GM19328 (cell line): ENCODE measurements around the gene AMPD1.

Source experiments
- ATAC-seq: cut with Tn5 transposase; IDR thresholded peaks from one replicate; pipeline ENCODE4 v1.9.1; 2021; ENCODE audit warnings: mild to moderate bottlenecking, moderate library complexity; ENCODE audit not compliant: unreplicated experiment

AMPD1 gene

DNA sequence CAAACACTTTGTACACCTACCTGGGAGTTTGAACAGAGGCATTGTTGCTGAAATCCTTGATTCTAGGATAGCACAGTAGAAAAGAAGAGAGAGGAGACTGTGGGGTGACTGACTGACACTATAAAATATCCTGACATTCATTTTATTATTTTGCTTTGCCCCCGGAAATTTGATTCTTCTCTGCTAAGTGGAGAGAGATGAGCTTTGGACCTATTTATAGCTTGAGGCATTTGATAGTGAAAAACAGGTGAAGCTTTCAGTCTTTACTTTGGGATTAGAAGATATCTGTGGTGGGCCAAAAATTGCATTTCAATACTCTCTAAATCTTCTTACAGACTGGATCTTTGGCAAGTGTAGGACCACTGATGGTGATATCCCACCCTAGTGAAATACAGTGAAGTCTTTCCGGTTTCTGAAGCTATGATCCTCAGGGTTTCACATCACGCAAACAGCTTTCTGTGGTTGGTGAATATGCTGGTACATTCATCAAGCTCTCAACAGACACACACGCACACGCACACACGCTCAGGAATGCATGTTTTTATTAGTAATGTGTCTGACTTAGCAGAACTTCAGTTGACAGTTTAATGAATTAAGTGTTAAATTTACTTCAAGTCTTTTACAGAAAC is at the start of gene AMPD1:
TSS of gene AMPD1 (minus strand) at position 117 of the 629 bp plus-strand sequence. CDS start at position 42, 75 bp downstream.
- ATAC-seq, result no peak

DNA sequence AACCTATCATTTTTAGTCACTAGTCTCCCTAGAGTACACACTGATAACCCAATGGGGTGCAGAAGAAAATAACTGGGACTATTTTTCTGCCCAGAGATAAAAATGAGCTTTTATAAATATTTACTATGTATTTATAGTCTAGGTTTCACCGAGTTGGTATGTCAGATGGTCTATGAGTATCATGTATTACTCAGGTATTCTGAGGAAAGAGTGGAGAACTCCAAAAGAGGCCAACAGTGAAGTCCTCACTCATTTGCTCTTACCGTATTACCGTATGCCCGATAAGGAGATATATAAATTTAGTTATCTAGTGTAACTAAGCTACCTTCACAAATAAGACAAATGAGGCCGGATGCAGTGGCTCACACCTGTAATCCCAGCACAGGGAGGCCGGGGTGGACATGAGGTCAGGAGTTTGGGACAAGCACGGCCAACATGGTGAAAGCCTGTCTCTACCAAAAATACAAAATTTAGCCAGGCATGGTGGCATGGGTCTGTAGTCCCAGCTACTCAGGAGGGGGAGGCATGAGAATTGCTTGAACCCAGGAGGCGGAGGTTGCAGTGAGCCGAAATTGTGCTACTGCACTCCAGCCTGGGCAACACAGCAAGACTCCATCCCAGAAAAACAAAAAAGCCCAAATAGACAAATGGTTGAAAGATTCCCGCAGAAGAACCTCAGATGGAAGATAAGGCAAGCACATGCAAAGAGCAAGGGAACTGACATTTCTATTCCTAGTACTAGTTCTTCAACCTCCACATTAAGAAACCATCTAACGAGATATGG is 46.8 kb upstream of the AMPD1 start:
- no peak for ATAC-seq

DNA sequence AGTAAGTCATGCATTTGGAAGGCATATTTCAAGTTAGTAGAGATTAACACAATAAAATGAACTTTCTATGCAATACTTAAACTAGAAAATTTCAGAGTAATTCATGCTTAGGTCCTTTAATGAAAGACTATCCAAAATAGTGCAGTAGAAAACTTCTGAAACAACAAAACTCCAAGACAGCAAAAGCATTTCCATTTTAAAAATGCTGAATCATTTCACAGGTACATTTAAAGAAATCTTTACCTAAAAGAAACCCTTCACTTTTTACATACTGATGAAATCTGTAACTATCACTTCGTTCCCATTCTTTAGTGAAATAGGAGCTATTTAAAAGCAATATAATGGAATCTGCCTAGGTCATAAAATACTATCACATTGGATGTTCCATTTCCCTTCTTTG is 45.0 kb upstream of the AMPD1 start:
- ATAC-seq, result no peak

DNA sequence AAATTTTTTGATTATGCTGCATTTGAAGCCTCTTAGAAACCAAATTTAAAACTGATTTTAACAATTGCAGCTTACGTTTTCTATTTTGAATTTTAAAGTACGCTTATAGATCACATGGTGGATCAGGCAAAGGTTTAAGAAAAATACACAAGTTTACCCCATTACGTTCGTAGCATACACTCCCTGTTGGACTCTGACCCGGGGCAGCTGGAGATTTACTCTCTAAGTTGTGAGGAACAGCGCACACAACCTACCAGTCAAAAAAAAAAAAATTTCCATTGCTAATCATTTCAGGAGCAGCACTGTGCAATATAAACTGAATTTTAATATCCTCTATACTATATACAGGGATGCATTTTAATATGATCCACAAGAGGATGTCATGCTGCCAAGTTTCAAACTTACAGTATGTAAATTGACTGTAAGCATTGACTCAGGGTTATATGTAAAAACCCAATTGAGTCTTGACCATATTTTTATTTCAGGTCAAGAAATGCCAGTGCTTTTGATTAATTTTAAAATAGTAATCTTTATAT is 42.0 kb upstream of the AMPD1 start:
- ATAC-seq, result no peak

DNA sequence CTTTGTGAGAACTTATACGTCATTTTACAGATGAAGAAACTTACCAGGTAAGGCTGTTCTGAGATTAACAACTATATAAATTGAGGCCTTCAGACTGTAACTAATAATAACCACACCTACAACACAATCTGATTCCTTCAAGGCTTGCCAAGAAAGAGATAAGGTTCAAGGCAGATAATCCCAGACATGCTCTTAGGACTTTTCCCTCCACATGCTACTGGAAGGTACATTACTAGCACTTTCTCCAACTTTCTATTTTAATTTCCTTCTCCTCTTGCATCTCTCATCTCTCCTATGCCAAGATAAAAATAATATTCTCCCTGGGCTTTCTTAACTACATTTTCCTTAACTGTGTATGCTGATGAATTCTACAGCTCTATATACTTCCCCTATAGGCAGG is 40.1 kb upstream of the AMPD1 start:
- no peak for ATAC-seq

DNA sequence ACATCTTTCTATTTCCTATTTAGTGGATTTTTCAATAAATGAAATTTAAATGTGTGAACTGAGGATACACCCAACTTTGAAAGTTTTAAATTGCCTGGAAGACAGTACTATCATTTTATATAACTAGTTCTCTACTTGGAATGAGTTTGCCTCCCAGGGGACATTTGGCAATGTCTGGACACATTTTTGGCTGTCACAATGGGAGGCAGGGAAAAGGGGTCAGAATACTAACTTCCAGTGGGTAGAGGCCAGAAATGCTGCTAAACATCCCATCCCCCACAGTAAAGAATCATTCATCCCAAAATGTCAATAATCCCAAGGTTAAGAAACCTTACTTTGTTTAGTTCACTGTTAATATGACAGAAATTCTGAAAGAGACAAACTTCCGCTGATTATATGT is 34.4 kb upstream of the AMPD1 start:
- no peak for ATAC-seq

DNA sequence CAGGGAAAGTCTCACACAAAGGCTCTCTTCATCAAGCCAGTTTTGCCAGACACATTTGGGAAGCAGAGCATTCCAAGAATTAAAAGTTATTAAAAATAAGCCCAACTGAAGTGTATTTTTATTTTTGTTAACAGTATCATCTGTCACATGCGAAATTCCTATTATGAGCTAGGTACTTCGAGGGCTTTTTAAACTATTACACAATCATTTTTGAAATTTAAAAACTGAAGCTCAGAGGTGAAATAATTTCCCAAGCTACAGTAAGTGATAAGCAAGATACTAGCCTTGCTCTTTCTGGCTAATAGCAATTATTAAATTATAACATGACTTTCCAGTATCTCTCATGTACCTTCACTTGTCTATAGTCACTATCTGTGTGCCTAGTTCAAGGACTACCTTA is 33.2 kb upstream of the AMPD1 start:
- ATAC-seq, result no peak

DNA sequence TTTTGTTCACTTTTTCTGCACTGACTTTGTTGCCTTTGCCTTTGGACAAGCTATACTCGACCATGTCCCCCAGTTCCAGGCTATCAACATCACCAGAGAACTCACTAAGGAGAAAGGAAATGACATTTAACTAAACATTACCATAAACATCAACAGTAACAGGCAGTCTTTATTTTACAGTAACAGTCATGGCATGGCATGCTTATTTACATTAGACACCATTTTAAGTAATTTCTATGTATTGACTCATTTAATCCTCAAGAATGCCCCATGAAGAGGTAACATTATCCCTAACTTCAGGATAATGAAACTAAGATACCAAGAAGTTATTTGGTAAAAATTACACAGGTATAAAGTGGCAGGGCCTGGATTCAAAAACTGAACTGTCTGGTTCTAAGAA is 29.9 kb upstream of the AMPD1 start:
- ATAC-seq, result no peak

DNA sequence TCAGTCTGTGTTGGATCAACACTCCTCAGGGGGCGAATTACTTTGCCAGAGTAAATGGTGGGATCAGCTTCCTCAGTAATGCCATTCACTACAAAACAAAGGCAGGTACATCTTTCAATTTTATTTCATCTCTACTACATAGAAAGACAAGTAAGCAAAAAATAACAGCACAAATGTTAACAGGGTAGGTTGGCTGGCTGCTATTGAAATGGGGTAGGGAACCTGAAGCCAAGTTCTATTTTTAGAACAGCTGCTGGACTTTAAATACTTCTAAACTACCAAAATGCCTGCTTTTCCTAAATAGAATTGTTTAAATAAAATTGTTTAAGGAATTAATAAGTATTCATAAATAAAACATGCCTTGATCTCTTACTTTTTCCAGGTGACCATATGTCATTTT is 28.6 kb upstream of the AMPD1 start:
- ATAC-seq, result no peak

DNA sequence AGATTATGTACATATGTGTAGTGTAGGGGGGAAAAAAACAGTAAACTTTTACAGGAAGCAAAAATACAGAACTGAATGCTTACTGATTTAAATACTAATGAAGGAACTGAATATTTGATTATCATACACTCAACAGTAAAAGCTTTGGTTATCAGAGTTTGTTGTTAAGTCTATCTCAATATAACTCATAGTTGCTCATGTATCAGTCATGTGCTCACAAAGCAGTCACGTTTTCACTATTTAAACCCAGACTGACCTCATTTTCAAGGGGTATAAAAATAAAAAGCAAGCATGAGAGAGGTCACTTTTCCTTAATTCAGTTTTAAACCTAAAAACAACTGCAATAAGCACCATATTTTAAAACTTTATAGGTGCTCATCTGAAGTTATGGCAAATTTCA is 28.1 kb upstream of the AMPD1 start:
- no peak for ATAC-seq

DNA sequence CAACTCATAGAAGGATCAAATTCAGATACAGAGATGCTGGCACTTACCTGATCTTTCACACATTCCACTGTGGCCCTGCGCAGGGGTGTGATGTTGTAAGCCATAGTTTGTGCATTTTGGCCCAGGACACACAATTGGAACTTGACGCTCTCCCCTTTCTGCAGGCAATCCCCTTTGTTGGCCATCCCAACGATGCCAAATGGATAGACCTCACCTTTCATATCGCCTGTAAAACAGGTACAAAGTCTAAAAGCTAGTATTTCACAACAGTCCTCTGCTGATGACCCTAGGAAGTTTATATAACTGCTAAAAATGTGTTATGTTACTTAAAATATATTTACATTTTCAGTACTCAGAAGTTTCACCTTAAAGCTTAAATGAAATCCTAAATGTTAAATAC is 25.1 kb upstream of the AMPD1 start:
- ATAC-seq, result no peak

DNA sequence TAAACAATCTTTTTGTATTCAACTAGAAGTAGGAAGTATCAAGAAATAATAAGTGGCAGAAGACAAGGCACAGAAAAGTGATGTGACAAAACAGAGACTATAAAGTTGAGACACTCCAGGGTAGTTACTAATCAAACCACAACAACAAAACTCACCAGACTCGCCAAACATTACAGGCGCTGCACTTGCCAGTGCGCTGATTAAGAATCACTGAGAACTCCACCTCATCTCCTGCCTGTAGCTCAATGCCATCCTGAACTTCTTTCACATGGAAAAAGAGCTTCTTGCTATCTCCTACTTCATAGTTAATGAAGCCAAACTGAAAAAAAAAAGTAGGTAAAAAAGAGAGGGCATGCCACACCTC is 24.1 kb upstream of the AMPD1 start:
- ATAC-seq, result no peak

DNA sequence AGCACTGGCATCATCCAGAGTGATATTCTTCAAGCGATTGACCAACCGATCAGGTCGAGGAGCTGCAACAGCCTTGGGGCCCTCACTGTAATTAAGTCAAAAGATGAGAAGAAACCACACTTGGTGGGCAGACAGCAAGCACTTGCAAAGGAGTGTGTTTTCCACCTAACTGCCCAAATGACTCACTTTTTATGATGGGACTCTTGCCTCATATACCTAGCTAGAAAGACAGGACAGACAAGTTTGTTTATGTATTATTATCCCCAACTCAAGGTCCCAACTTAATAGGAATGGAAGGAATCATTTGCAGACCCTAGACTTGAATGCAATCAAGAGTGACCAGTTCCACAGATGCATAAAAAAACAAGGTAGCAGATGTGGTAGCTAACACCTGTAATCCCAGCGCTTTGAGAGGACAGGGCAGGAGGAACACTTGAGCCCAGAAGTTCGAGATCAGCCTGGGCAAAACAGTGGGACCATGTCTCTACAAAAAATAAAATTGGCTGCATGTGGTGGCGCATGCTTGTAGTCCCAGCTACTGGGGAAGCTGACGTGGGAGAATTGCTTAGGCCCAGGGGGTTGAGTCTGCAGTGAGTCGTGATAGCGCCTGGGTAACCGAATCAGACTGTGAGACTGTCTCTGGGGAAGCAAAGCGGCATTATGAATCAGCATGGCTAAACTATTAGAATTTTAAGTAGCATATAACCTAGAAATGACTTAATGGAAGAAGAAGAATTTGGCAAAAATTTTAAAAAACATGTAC is 23.5 kb upstream of the AMPD1 start:
- ATAC-seq, result no peak

DNA sequence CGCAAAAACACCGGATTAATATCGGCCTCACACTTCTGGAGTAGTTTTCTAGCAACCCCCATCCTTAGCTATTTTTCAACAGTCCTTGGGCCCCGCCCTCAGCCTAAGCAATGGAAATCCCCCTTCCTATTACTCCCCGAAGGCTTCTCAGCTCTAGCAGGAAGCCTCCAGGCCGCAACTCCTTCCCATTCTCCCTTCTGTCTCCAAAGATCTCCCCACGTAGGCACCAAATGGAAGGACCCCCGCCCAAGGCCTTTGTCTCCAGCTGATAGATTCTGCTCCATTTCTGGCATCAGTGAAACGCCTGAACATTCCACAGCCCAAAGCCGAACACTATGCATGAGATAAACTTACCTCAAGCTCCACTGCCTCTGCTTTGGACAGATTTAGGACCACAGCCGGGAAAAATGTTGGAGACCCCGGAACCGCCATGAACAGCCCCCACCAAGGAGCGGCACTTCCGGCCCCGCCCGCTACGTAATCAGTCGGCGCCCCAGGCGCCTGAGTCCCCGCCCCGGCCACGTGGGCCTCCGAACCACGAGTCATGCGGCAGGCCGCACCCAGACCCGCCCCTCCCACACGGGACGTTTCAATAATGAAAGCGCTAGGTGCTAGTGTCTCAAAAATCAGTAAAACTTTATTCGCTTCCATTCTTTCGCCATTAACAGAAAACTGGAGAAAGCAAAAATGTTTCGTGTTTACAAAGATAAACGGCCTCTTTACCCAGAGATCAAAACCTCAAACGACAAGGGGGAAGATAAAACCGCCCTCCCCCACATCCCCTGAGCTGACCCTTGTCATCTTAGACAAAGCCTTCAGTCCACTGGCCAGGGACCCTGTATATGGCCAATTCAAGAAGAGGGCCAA is 21.2 kb upstream of the AMPD1 start, which contains the start of gene NRAS:
TSS of gene NRAS (minus strand) at position 468 of the 867 bp plus-strand sequence. CDS start 611 bp downstream, outside the sequence.
- ATAC-seq, result peak; percentile 90

DNA sequence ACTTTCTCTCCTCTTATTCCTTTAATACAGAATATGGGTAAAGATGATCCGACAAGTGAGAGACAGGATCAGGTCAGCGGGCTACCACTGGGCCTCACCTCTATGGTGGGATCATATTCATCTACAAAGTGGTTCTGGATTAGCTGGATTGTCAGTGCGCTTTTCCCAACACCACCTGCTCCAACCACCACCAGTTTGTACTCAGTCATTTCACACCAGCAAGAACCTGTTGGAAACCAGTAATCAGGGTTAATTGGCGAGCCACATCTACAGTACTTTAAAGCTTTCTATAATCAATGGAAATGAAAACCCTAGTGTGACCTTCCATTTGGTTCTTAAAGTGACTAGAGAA is 20.6 kb upstream of the AMPD1 start:
- ATAC-seq, result no peak

DNA sequence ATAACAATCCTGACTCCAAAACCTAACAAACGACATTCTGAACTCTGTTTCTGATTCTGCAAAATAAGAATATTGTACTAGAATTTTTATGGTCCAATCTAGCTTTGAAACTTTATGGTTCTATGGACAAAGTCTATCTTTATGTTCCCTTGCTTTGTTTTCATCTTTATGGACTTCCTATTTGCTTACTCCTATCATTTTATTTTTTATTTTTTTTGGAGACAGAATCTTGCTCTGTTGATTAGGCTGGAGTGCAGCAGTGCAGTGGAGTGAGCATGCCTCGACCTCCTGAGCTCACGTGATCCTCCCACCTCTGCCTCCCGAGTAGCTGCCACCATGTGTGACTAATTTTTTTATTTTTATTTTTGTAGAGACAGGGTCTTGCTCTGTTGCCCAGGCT is 17.6 kb upstream of the AMPD1 start:
- ATAC-seq, result no peak

DNA sequence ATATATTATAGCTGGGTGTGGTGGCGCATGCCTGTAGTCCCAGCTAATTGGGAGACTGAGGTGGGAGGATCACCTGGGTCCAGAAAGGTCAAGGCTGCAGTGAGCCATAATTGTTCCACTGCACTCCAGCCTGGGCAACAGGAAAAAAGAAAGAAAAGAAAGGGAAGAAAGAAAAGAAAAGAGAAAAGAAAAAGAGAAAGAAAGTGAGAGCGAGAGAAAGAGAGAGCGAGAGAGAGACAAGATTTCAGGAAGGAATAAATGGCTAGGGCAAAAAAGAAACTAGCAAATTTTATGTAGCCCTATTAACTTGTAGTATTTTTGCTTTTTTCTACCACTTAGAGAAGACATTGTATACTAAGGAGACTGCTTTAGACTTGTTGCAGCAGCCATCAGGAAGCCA is 15.0 kb upstream of the AMPD1 start:
- no peak for ATAC-seq

DNA sequence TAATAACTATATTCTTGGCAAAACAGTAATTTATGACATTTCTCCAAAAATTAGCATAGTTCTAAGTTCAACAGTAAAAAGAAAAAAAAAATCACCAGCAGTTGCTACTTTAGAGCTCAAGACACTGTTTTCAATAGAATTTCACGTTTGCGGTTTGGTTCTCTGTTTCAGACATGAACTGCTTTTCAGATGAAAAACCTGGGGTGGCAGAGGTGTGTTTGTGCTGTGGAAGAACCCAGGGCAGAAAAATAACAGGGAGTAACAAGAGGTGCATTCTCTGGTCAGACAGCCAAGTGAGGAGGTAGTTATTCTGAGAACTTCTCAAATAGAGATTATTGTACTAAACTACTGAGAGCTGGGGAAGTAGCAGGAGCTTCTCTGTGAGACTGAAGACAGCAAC is 12.3 kb upstream of the AMPD1 start:
- ATAC-seq, result no peak

DNA sequence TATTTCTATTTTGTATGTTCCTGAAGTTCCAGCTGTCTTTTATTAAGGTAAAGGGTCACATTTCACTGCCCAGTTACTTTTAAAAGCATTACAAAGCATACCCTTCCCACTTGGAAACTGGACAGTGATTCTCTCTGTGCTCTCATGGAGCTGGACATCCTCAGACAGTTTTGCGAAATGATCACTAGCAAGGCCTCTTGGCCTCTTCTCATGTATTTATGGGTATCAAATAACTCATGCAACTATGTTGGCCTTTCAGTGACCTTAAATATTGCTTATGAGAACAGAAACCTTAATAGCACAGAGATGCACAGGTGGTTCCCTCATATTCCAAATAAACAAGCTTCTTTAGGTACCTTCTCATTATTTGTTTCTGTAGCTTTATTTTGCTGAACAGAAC is 7.9 kb upstream of the AMPD1 start:
- no peak for ATAC-seq

DNA sequence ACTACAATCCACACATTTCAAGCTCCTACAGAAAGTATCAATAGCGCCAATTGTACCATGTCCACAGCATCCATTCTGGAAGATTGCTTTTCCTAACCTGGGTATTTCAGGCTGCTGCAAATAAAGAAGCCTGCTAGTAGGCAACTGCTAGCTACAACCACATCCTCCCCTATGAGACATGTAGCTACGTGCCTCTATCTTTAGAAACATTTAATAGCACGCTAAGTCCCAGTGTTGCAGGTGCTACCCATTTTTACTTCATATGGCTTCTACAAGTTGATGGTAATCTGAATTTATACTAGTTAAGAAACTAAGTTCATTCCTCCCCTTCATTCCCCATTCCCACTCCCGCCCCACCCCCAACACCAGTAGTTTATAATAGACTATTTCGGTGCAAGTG is 7.4 kb upstream of the AMPD1 start:
- ATAC-seq, result no peak

DNA sequence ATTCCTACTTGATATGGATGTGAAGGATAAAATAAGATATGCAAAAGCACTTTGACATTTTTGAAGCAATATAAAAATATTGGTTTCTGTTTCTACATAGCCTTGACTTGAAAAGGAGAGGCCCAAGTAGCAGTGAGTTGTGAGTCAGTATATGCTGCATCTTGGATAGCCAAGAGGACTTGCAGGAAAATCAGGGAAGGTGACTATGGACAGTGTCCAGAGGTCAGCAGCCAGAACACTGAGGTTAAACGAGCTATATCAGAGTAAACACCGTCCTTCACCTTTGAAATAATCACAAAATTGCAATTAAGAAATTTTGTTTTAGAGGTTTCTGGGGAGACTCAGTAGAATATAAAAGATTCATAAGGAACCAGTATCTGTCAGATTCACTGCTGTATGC is 6.6 kb upstream of the AMPD1 start:
- ATAC-seq, result no peak
